ENCODE data around the gene SEPTIN12. TPM values are rescaled to one million over a fixed set of nuclear protein-coding genes. Genes with fewer than 3 reads are reported as not detected.

The SEPTIN12 gene
- total RNA-seq, 4 donors from 2014 or later = 1.7 TPM; not detected in 3

GRCh38 chr16:4811773-4812172 is 23.6 kb upstream of the SEPTIN12 start:
- Histone ChIP-seq H3K4me3 (no peak overlapping the region), H3K27me3 (no peaks in the 10 kb centered on the region), H3K4me1 (peaks cover 21 to 40% (median 28%) of the 10 kb centered on the region in 4 donors), H3K9me3 (no peaks in the 10 kb centered on the region), H3K36me3 (peaks cover 53 to 94% (median 82%) of the 10 kb centered on the region in 4 donors), H3K27ac (replicated peaks in 1 of 4) (peak overlapping the region in 3 of 4 donors; percentile 84)
- no peak for DNase-seq (ENCODE audit: extremely low spot score)
- intact Hi-C loops (cut with DNase I) = no loop called here
- 98% methylated on average over 7 of the region's 9 CpGs for whole genome bisulfite sequencing
- TF ChIP-seq CTCF (IDR thresholded peaks at IDR 0.05) = no peak
- no peak for TF ChIP-seq POLR2A (IDR thresholded peaks at IDR 0.05; ENCODE audit: low read depth)
- no peak for TF ChIP-seq POLR2AphosphoS5 (IDR thresholded peaks at IDR 0.05)
- no peak for TF ChIP-seq EP300 (IDR thresholded peaks at IDR 0.05)

GRCh38 chr16:4811242-4811641 is 23.1 kb upstream of the SEPTIN12 start:
- TF ChIP-seq EP300 (IDR thresholded peaks at IDR 0.05) = no peak
- TF ChIP-seq POLR2A (IDR thresholded peaks at IDR 0.05; ENCODE audit: low read depth) = no peak
- TF ChIP-seq CTCF (IDR thresholded peaks at IDR 0.05) = no peak
- TF ChIP-seq POLR2AphosphoS5 (IDR thresholded peaks at IDR 0.05) = no peak
- intact Hi-C loops (cut with DNase I) = no loop called here
- H3K4me1 ChIP-seq = peaks cover 21 to 40% (median 28%) of the 10 kb centered on the region in 4 donors
- H3K4me3 ChIP-seq = no peak overlapping the region
- H3K9me3 ChIP-seq = no peaks in the 10 kb centered on the region
- peaks cover 53 to 93% (median 83%) of the 10 kb centered on the region in 4 donors for H3K36me3 ChIP-seq
- no peaks in the 10 kb centered on the region for H3K27me3 ChIP-seq
- 91% methylated on average over 3 of the region's 3 CpGs for WGBS
- no peak for DNase-seq (ENCODE audit: extremely low spot score)
- peak overlapping the region in 3 of 4 donors; percentile 18 to 84 (median 84) for H3K27ac ChIP-seq (replicated peaks in 1 of 4)

GRCh38 chr16:4806280-4806679 is 18.1 kb upstream of the SEPTIN12 start:
- Histone ChIP-seq H3K27me3 (no peaks in the 10 kb centered on the region), H3K36me3 (peaks cover 37 to 73% (median 67%) of the 10 kb centered on the region in 4 donors), H3K9me3 (no peaks in the 10 kb centered on the region), H3K4me3 (no peak overlapping the region), H3K27ac (replicated peaks in 1 of 4) (no peak overlapping the region), H3K4me1 (peaks cover 19 to 33% (median 30%) of the 10 kb centered on the region in 4 donors)
- WGBS = 89% methylated on average over 6 of the region's 6 CpGs
- no peak for DNase-seq (ENCODE audit: extremely low spot score)
- intact Hi-C loops (cut with DNase I) = no loop called here
- TF ChIP-seq CTCF (IDR thresholded peaks at IDR 0.05) (no peak), EP300 (IDR thresholded peaks at IDR 0.05) (no peak), POLR2A (IDR thresholded peaks at IDR 0.05; ENCODE audit: low read depth) (no peak), POLR2AphosphoS5 (IDR thresholded peaks at IDR 0.05) (no peak)

GRCh38 chr16:4805231-4805630 is 17.1 kb upstream of the SEPTIN12 start:
- TF ChIP-seq EP300 (IDR thresholded peaks at IDR 0.05) (no peak), POLR2AphosphoS5 (IDR thresholded peaks at IDR 0.05) (peak in 1 of 2 donors; percentile 26), CTCF (IDR thresholded peaks at IDR 0.05) (peak in 1 of 3 experiments; percentile 23)
- WGBS = 85% methylated on average over 11 of the region's 11 CpGs
- intact Hi-C loops (cut with DNase I) = no loop called here
- H3K36me3 ChIP-seq = peaks cover 31 to 71% (median 57%) of the 10 kb centered on the region in 4 donors
- no peaks in the 10 kb centered on the region for H3K27me3 ChIP-seq
- peaks cover 28 to 43% (median 41%) of the 10 kb centered on the region in 4 donors for H3K4me1 ChIP-seq
- H3K27ac ChIP-seq (replicated peaks in 1 of 4) = peak overlapping the region in 3 of 4 donors; percentile 87 to 93 (median 92)
- no peak overlapping the region for H3K4me3 ChIP-seq
- H3K9me3 ChIP-seq = no peaks in the 10 kb centered on the region
- DNase-seq (ENCODE audit: extremely low spot score) = no peak

Data from esophagus muscularis mucosa (tissue), 4 donors.